Neuronal stem cell (in vitro differentiated cells): ENCODE data around the gene KIAA1549.
A peak's percentile ranks its signal among the peaks of the same experiment; 100 is the strongest.

Experiments used
- DNase-seq: peaks from one replicate; pipeline ENCODE4 v3.0.0-alpha.2; 2013; ENCODE audit warnings: low spot score
- H2AFZ ChIP-seq: one replicate; pipeline ENCODE4 v1.6.1; 2013; ENCODE audit warnings: mild to moderate bottlenecking, low read length, inconsistent platforms
- H2AK5ac ChIP-seq: 2 replicates; pipeline ENCODE4 v1.6.1; 2013; ENCODE audit warnings: low read depth, mild to moderate bottlenecking, inconsistent platforms, low read length, moderate library complexity, mixed read lengths
- H2BK120ac ChIP-seq: 2 replicates; pipeline ENCODE4 v1.6.1; 2013; ENCODE audit warnings: low read depth, mild to moderate bottlenecking, inconsistent platforms, low read length, moderate library complexity, mixed read lengths
- H2BK12ac ChIP-seq: one replicate; pipeline ENCODE4 v1.6.1; 2013; ENCODE audit warnings: low read length, inconsistent platforms
- H2BK15ac ChIP-seq: 2 replicates; pipeline ENCODE4 v1.6.1; 2013; ENCODE audit warnings: mild to moderate bottlenecking, low read length, inconsistent platforms, mixed read lengths
- H2BK5ac ChIP-seq: one replicate; pipeline ENCODE4 v1.6.1; 2013; ENCODE audit warnings: inconsistent platforms, mild to moderate bottlenecking, low read length, moderate library complexity
- H3K14ac ChIP-seq: one replicate; pipeline ENCODE4 v1.6.1; 2013; ENCODE audit warnings: low read length, inconsistent platforms
- H3K18ac ChIP-seq: 2 replicates; pipeline ENCODE4 v1.6.1; 2013; ENCODE audit warnings: low read length, inconsistent platforms
- H3K23ac ChIP-seq: 2 replicates; pipeline ENCODE4 v1.6.1; 2013; ENCODE audit warnings: low read depth, mild to moderate bottlenecking, mixed read lengths, low read length, inconsistent platforms; ENCODE audit not compliant: poor library complexity
- H3K27ac ChIP-seq: replicated peaks from 3 replicates; pipeline ENCODE4 v1.5.1; 2013; ENCODE audit warnings: low read length, inconsistent platforms
- H3K27me3 ChIP-seq, 3 experiments: 2 replicates each; pipeline ENCODE4 v1.6.1; 2013; ENCODE audit warnings: low read length in 3 of 3, mild to moderate bottlenecking in 2 of 3, inconsistent platforms in 1 of 3, low read depth in 1 of 3, mixed read lengths in 1 of 3, moderate library complexity in 1 of 3; ENCODE audit not compliant: control insufficient read depth in 3 of 3, insufficient read depth in 3 of 3
- H3K36me3 ChIP-seq, 2 donors: replicated peaks in 1 of 2; 2 replicates each; pipeline ENCODE4 v1.6.1; 2013; ENCODE audit warnings: low read length in 2 of 2; ENCODE audit not compliant: control insufficient read depth in 2 of 2, insufficient read depth in 2 of 2
- H3K4ac ChIP-seq: 2 replicates; pipeline ENCODE4 v1.6.1; 2013; ENCODE audit warnings: inconsistent platforms, mild to moderate bottlenecking, low read length, moderate library complexity
- H3K4me1 ChIP-seq, 2 donors: 1 replicate in 1 of 2; 2 replicates in 1 of 2; pipeline ENCODE4 v1.6.1; 2013; ENCODE audit warnings: low read length in 2 of 2, low read depth in 1 of 2; ENCODE audit not compliant: control insufficient read depth in 2 of 2, insufficient read depth in 1 of 2
- H3K4me2 ChIP-seq: one replicate; pipeline ENCODE4 v1.6.1; 2013; ENCODE audit warnings: mild to moderate bottlenecking, low read length, inconsistent platforms; ENCODE audit not compliant: insufficient read depth, poor library complexity, severe bottlenecking
- H3K4me3 ChIP-seq, 2 donors: 2 replicates each; pipeline ENCODE4 v1.5.1; 2013; ENCODE audit warnings: low read length in 2 of 2, mild to moderate bottlenecking in 2 of 2, inconsistent platforms in 1 of 2, moderate library complexity in 1 of 2
- H3K79me1 ChIP-seq: one replicate; pipeline ENCODE4 v1.6.1; 2013; ENCODE audit warnings: low read depth, mild to moderate bottlenecking, inconsistent platforms, low read length, moderate library complexity
- H3K9ac ChIP-seq: one replicate; pipeline ENCODE4 v1.6.1; 2013; ENCODE audit warnings: mild to moderate bottlenecking, low read depth, low read length, inconsistent platforms; ENCODE audit not compliant: poor library complexity
- H3K9me3 ChIP-seq, 2 donors: replicated peaks in 1 of 2; 2 replicates each; pipeline versions ENCODE3 to v1.6.1; 2013; ENCODE audit warnings: low read length in 2 of 2, mild to moderate bottlenecking in 2 of 2, inconsistent platforms in 1 of 2, low read depth in 1 of 2, mixed read lengths in 1 of 2, moderate library complexity in 1 of 2; ENCODE audit not compliant: control insufficient read depth in 2 of 2, insufficient read depth in 1 of 2
- H4K8ac ChIP-seq: one replicate; pipeline ENCODE4 v1.6.1; 2013; ENCODE audit warnings: low read depth, mild to moderate bottlenecking, inconsistent platforms, low read length, moderate library complexity
- H4K91ac ChIP-seq: one replicate; pipeline ENCODE4 v1.6.1; 2013; ENCODE audit warnings: low read length, low read depth, mild to moderate bottlenecking, inconsistent platforms; ENCODE audit not compliant: poor library complexity
- WGBS, 2 donors: extraction: QIAGEN DNeasy Blood & Tissue Kit; methylation state at CpG; one replicate each; pipeline ENCODE4 v1.1.7; 2013; ENCODE audit warnings: missing lambda C conversion rate in 2 of 2, mixed read lengths in 1 of 2; ENCODE audit not compliant: insufficient read length in 2 of 2, insufficient replicate concordance in 1 of 2; ENCODE audit errors: extremely low coverage in 2 of 2; 5-methylcytosine and 5-hydroxymethylcytosine counted together

The KIAA1549 gene

DNA sequence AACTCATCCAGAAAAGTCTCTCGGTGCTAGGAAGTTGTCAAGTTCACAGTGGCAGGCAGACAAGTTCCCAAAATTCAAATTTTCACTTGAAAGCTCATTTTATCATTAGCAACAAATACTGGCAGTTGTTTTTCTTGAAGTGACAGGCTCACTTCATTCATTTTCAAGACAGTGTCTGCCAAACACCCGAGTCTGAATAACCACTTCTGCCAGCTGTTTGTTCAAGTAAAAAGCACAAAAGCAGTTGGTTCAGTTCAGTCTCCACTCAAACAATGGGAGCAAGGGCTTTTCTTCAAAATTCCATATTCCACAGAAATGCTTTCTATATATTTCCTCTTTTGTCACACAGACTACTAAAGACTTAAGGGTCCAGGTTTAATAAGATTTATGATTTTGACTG, 135.5 kb downstream of the KIAA1549 start:
- no peak overlapping the region for H4K91ac ChIP-seq
- no peak overlapping the region for H3K27ac ChIP-seq
- H3K79me1 ChIP-seq: no peaks in the 10 kb centered on the region
- no peak overlapping the region for H3K9ac ChIP-seq
- no peak overlapping the region for H2AFZ ChIP-seq
- no peak overlapping the region for H3K18ac ChIP-seq
- H3K9me3 ChIP-seq: peaks cover 0 to 12% of the 10 kb centered on the region in 2 donors
- no peak overlapping the region for H2AK5ac ChIP-seq
- no peaks in the 10 kb centered on the region for H3K27me3 ChIP-seq
- no peak overlapping the region for H2BK120ac ChIP-seq
- H4K8ac ChIP-seq: no peak overlapping the region
- DNase-seq: no peak
- WGBS, 2 donors: no CpG with 5 or more reads among the region's 2 CpGs
- H3K4me3 ChIP-seq: no peak overlapping the region
- peaks cover 8 to 82% of the 10 kb centered on the region in 2 donors for H3K36me3 ChIP-seq
- H3K14ac ChIP-seq: no peak overlapping the region
- H2BK15ac ChIP-seq: no peak overlapping the region
- H3K4ac ChIP-seq: no peak overlapping the region
- no peak overlapping the region for H2BK12ac ChIP-seq
- H2BK5ac ChIP-seq: no peak overlapping the region
- H3K4me2 ChIP-seq: no peak overlapping the region
- H3K4me1 ChIP-seq: peaks cover 1 to 4% of the 10 kb centered on the region in 2 donors
- H3K23ac ChIP-seq: no peak overlapping the region

DNA sequence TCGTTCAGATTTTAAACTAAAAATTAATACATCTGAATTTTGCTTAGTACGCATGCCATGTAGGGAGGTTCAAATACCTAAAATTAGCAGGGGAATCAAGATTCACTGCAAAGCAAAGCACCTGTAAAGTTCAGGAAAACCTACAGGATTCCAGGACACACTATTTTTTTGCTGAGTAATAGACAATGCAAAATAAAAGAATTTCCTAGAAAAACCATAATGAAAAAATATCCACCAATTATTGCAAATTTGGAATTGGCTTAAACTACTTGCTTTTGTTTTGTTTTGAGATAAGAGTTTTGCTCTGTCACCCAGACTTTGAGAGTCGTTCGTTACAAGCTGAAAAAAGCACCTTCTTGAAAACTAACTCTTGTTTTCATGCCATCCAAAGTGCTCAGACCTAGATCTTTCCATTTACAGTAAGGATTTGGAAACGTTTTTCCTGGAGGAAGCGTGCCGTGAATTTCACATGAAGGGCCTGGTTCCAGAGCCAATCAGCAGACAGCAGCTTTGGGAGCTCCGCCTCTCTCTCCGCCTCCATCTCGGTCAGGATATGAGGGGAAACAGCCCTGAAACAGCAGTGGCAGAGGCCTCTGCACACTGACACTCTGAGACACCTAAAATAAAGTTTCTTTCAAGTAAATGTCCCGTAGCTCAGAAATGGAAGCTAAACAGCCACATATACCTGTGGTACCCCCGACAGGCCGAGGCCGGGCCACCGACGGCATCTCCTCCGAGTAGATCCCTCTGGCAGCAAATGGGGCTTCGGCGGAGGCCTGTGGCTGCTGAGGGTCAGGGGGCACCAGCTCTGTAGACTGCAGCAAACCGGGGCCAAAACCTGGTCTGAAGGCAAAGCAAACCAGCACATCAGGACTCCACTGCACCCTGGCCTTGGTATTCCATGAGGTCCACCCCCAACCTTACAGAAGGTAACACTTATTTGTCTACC, 137.3 kb downstream of the KIAA1549 start:
- Histone ChIP-seq H3K27ac (no peak overlapping the region), H3K9ac (no peak overlapping the region), H2BK120ac (no peak overlapping the region), H2AFZ (no peak overlapping the region), H3K9me3 (no peaks in the 10 kb centered on the region), H3K4me2 (no peak overlapping the region), H2AK5ac (no peak overlapping the region), H2BK15ac (no peak overlapping the region), H4K91ac (no peak overlapping the region), H3K27me3 (no peaks in the 10 kb centered on the region), H2BK5ac (no peak overlapping the region), H3K4me3 (no peak overlapping the region), H3K36me3 (peaks cover 8 to 81% of the 10 kb centered on the region in 2 donors), H2BK12ac (no peak overlapping the region), H3K4me1 (peaks cover 1 to 4% of the 10 kb centered on the region in 2 donors), H3K18ac (no peak overlapping the region), H3K4ac (no peak overlapping the region), H3K14ac (no peak overlapping the region), H4K8ac (no peak overlapping the region), H3K79me1 (no peaks in the 10 kb centered on the region), H3K23ac (peak overlapping the region; percentile 2)
- WGBS, 2 donors: no CpG with 5 or more reads among the region's 20 CpGs
- DNase-seq: no peak

DNA sequence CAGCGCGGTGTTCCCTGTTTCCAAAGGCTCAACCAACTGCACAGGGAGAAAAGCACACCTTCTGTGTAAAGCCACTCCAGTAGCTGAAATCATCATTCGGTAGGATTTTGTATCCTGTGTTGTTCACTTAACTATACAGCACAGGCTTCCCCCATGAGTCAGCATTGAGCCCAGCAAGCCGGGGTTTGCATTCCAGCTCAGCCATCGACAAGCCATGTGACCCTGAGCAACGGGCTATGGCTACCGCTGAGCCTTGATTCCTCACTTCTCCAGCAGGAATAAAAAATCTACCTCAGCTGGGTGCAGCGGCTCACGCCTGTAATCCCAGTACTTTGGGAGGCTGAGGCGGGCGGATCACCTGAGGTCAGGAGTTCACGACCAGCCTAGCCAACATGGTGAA, 139.1 kb downstream of the KIAA1549 start:
- no peak overlapping the region for H3K18ac ChIP-seq
- H2BK15ac ChIP-seq: no peak overlapping the region
- peaks cover 11 to 80% of the 10 kb centered on the region in 2 donors for H3K36me3 ChIP-seq
- H3K14ac ChIP-seq: no peak overlapping the region
- peaks cover 0 to 1% of the 10 kb centered on the region in 2 donors for H3K4me1 ChIP-seq
- no peak overlapping the region for H2BK120ac ChIP-seq
- H4K8ac ChIP-seq: no peak overlapping the region
- H3K4ac ChIP-seq: no peak overlapping the region
- H2AFZ ChIP-seq: no peak overlapping the region
- H4K91ac ChIP-seq: no peak overlapping the region
- no peak for DNase-seq
- no peak overlapping the region for H3K4me3 ChIP-seq
- H3K79me1 ChIP-seq: no peaks in the 10 kb centered on the region
- no CpG with 5 or more reads among the region's 12 CpGs for WGBS, 2 donors
- no peak overlapping the region for H3K9ac ChIP-seq
- no peaks in the 10 kb centered on the region for H3K9me3 ChIP-seq
- H3K27me3 ChIP-seq: no peaks in the 10 kb centered on the region
- no peak overlapping the region for H2AK5ac ChIP-seq
- H3K4me2 ChIP-seq: no peak overlapping the region
- H3K23ac ChIP-seq: no peak overlapping the region
- H2BK12ac ChIP-seq: no peak overlapping the region
- H2BK5ac ChIP-seq: no peak overlapping the region
- H3K27ac ChIP-seq: no peak overlapping the region

DNA sequence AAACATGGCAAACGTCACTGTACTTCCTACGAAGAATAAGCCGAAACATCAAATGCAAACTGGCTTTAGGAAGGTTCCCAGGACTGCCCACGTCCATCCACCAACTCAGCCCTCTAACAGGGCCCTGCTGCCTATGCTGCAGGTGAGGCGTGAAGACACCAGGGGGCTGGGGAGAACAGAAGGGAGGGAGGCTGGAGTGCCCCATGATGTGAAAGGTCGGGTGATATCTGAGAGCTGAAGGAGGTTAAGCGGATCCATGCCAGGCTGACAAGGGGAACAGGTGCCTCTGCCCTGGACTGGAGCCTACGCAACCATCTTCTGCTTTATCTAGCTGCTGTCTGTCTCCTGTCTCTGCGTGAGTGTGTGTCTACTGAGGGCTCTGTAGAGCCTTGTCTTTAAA, 143.0 kb downstream of the KIAA1549 start:
- no peak overlapping the region for H2BK5ac ChIP-seq
- no peaks in the 10 kb centered on the region for H3K9me3 ChIP-seq
- no peak overlapping the region for H2BK120ac ChIP-seq
- H4K91ac ChIP-seq: no peak overlapping the region
- H3K4me2 ChIP-seq: no peak overlapping the region
- no peak for DNase-seq
- no peak overlapping the region for H3K9ac ChIP-seq
- H2AK5ac ChIP-seq: no peak overlapping the region
- no peak overlapping the region for H3K4ac ChIP-seq
- no peak overlapping the region for H3K27ac ChIP-seq
- no CpG with 5 or more reads among the region's 9 CpGs for WGBS, 2 donors
- no peak overlapping the region for H2BK15ac ChIP-seq
- H3K14ac ChIP-seq: no peak overlapping the region
- no peaks in the 10 kb centered on the region for H3K27me3 ChIP-seq
- no peak overlapping the region for H3K18ac ChIP-seq
- no peak overlapping the region for H3K4me3 ChIP-seq
- H3K79me1 ChIP-seq: no peaks in the 10 kb centered on the region
- no peak overlapping the region for H2BK12ac ChIP-seq
- H3K4me1 ChIP-seq: peaks cover 0 to 1% of the 10 kb centered on the region in 2 donors
- peaks cover 11 to 89% of the 10 kb centered on the region in 2 donors for H3K36me3 ChIP-seq
- no peak overlapping the region for H4K8ac ChIP-seq
- H3K23ac ChIP-seq: no peak overlapping the region
- no peak overlapping the region for H2AFZ ChIP-seq
